NT2/D1 (cell line): Measurements from ENCODE around the gene XK.

ENCODE experiments used
- SUZ12 ChIP-seq: IDR thresholded peaks from 2 replicates; pipeline ENCODE4 v1.6.1; 2011; ENCODE audit not compliant: insufficient read length, insufficient read depth; ENCODE audit errors: extremely low read depth
- YY1 ChIP-seq: IDR thresholded peaks from 2 replicates; pipeline ENCODE4 v1.6.1; 2011; ENCODE audit not compliant: insufficient read length, insufficient read depth
- ZNF274 ChIP-seq: IDR thresholded peaks from 2 replicates; pipeline ENCODE4 v1.6.1; 2011; ENCODE audit warnings: mild to moderate bottlenecking, low read depth, low read length

- TF ChIP-seq ZNF274: no peak
- no peak for TF ChIP-seq YY1
- TF ChIP-seq SUZ12: no peak
Measured at GRCh38 chrX:37686996-37687395, 1.4 kb downstream of the XK start.
